Measurements from ENCODE around the gene RALGPS2. TPM values are rescaled to one million over a fixed set of nuclear protein-coding genes. Genes with fewer than 3 reads are reported as not detected.
"Not testable (repeated sequence)": the region's sequence is repeated elsewhere in the genome, so short reads cannot be mapped to it uniquely, and the experiment has no call there.

RALGPS2 gene
- total RNA-seq, 1 experiment from 2014 or later: 21.4 TPM

DNA sequence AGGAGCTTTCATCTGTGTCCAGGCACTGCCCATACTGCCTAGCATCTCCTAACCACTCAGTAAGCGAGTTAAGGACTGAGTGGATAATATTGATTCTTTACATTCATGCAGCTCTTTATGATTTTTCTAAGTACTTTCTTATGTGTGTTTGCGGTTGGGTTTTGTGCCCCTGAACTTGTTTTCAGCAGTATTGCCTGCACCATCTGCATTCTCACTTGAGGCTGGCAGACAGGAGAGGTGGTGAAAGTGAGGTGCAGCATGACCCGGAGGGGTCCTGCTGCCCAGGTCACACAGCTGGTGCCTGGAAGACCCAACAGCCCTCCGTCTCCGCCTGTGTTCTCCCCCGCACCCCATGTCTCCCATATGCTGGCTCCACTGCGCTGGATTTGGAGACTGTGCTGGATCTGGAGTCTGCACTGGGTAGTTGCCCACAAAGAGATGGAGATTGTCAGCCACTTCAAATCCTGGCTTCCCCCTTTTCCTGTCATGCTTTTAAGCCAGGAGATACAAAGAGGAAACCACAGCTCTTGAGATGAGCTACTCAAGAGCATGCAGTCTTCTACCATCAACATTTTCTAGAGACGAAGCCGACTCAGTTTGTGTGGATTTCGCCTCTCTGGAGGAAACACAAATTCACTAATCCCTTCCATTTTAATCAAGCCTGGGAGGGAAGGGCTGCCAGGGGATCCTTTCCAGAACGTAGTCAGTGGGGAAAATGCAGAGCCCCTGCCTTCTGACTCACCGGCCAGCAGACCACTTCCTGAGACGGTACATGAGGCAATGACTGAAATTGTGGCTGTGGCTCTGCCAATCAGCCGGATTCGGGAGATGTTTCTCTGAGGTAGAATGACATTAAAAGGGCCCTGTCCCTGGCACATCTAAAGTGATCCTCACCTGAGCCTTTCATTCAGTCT, 217.5 kb downstream of the RALGPS2 start:
- Histone ChIP-seq H3K27me3 (replicated peaks) (no peaks in the 10 kb centered on the region), H3K9me3 (replicated peaks) (no peaks in the 10 kb centered on the region), H3K4me3 (no peak overlapping the region), H3K27ac (no peak overlapping the region), H3K36me3 (no peaks in the 10 kb centered on the region), H3K4me1 (replicated peaks) (peaks cover 5% of the 10 kb centered on the region; the same call in 1 of the 2 replicates)
- peak in 1 of 2 experiments; percentile 7 for DNase-seq (ENCODE audit: low read depth in 1 of 2, low spot score in 2 of 2)

DNA sequence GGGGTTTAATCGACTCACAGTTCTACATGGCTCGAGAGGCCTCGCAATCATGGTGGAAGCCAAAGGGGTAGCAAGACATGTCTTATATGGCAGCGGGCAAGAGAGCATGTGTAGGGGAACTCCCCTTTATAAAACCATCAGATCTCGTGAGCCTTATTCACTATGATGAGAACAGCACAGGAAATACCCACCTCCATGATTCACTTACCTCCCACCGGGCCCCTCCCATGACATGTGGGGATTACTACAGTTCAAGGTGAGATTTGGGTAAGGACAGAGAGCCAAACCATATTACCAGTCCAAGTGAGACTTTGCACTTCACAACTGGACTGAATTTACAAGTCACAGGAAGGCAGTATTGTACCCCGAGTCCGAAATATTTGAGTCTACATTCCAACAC, 219.7 kb downstream of the RALGPS2 start:
- DNase-seq (ENCODE audit: low read depth in 1 of 2, low spot score in 2 of 2): no peak
- Histone ChIP-seq H3K4me1 (replicated peaks) (peaks cover 5% of the 10 kb centered on the region; the same call in 1 of the 2 replicates), H3K36me3 (no peaks in the 10 kb centered on the region), H3K9me3 (replicated peaks) (no peaks in the 10 kb centered on the region), H3K27ac (no peak overlapping the region), H3K4me3 (no peak overlapping the region), H3K27me3 (replicated peaks) (no peaks in the 10 kb centered on the region)

DNA sequence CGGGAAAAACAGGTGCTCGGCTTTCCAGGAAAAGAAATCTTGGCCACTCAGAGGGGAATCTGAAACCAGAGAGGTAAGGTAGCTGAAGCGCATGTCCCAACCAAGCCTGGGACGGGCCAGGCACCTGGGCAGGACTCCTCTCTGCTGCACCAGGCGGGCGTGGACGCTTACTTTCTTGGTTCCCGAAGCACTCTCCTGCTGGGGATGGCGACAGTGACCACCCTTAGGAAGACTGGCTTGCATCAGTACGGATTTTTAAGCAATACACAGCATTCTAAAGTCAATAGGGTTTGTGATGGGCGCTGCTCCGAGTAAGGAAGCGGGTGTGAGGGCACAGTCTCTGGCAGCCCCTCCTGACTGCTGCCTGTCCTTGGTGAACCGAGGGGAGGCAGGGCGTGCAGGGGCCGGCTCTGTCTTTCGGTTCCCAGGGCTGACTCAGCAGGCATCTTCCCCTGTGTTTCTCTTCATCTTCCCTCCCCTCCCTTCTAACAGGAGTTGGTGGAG, 220.8 kb downstream of the RALGPS2 start:
- no peak for DNase-seq (ENCODE audit: low read depth in 1 of 2, low spot score in 2 of 2)
- Histone ChIP-seq H3K9me3 (replicated peaks) (no peaks in the 10 kb centered on the region), H3K27me3 (replicated peaks) (no peaks in the 10 kb centered on the region), H3K27ac (no peak overlapping the region), H3K4me1 (replicated peaks) (peaks cover 5% of the 10 kb centered on the region; the same call in 1 of the 2 replicates), H3K4me3 (no peak overlapping the region), H3K36me3 (no peaks in the 10 kb centered on the region)

DNA sequence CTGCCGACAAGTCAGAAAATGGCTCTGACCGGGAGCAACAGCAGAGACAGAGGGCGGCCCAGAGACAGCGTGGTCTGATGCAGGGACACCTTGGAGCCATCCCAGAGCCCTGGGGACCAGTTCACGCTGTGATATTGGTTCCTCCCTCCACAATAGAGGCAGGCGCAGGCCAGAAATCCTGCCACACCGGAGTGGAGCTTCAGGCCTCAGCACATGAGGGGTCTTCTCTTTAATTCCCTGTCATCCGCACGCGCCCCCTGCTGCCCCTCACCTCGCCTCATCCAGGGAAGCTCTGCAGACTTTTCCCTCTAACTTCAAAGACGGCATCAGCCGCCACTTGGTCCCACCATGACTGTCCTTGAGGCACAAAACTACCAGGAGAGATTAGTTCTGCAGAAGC, 221.4 kb downstream of the RALGPS2 start:
- Histone ChIP-seq H3K36me3 (no peaks in the 10 kb centered on the region), H3K4me1 (replicated peaks) (peaks cover 5% of the 10 kb centered on the region; the same call in 1 of the 2 replicates), H3K4me3 (no peak overlapping the region), H3K9me3 (replicated peaks) (no peaks in the 10 kb centered on the region), H3K27ac (no peak overlapping the region), H3K27me3 (replicated peaks) (no peaks in the 10 kb centered on the region)
- DNase-seq (ENCODE audit: low read depth in 1 of 2, low spot score in 2 of 2): no peak

DNA sequence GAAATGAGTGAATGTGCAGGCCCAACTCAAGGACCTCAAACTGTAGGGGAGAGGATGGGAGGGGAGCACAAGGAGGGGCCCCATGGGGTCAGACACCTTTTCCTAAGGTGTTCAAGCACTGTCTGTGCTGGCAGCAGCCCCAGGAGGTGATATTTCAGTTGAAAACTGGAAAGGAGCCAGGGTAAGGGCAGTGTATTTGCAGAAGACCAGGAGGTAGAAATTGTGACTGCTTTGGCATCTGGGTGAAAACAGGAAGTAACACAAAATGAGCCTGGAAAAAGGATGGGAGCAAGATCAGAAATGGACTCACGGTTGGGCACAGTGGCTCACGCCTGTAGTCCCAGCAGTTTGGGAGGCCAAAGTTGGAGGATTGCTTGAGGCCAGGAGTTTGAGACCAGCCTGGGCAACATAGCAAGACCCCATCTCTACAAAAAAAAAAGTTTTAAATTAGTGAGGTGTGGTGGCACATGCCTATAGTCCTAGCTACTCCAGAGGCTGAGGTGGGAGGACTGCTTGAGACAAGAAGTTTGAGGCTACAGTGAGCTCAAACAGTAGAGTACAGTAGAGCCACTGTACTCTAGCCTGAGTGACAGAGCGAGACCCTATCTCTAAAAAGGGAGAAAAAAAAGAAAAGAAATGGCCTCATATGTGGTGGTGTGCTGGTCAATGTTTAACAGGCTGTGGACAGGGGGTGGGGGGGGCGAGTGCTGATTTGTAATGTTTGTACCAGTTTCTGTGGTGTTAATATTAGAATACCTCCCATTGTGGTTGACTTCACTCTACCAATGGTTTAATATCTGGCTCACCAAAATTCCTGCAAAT, 222.0 kb downstream of the RALGPS2 start:
- no peaks in the 10 kb centered on the region for H3K9me3 ChIP-seq (replicated peaks)
- no peak overlapping the region for H3K27ac ChIP-seq
- DNase-seq (ENCODE audit: low read depth in 1 of 2, low spot score in 2 of 2): no peak
- peaks cover 5% of the 10 kb centered on the region; the same call in 1 of the 2 replicates for H3K4me1 ChIP-seq (replicated peaks)
- H3K27me3 ChIP-seq (replicated peaks): no peaks in the 10 kb centered on the region
- no peaks in the 10 kb centered on the region for H3K36me3 ChIP-seq
- H3K4me3 ChIP-seq: no peak overlapping the region

DNA sequence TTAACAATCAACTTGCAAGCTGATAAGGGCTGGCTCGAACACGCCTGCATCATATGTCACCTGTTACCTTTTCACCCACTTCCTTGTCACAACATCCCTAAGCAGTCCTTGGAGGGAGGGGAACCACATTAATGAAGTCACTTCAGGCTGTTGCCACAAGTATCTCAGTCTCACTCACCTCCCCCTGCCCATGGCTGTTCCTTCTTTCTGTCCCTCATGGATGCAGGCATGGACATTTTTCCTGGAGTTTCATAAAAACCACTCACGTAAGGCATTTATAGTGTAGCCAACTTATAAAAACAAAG, 222.6 kb downstream of the RALGPS2 start:
- Histone ChIP-seq H3K36me3 (no peaks in the 10 kb centered on the region), H3K4me3 (no peak overlapping the region), H3K27ac (no peak overlapping the region), H3K4me1 (replicated peaks) (peaks cover 4% of the 10 kb centered on the region; the same call in 1 of the 2 replicates), H3K27me3 (replicated peaks) (no peaks in the 10 kb centered on the region), H3K9me3 (replicated peaks) (no peaks in the 10 kb centered on the region)
- no peak for DNase-seq (ENCODE audit: low read depth in 1 of 2, low spot score in 2 of 2)

DNA sequence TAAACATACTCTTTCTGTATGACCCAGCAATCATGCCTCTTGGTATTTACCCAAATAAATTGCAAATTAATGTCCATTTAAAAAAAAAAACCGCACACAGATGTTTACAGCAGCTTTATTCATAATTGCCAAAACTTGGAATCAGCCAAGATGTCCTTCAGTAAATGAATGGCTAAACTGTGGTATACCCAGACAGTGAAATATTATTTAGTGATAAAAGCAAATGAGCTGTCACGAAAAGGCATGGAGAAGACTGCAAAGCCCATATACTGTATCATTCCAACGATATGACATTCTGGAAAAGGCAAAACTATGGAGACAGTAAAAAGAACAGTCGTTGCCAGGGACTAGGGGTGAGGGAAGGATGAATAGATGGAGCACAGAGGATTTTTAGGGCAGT, 223.6 kb downstream of the RALGPS2 start:
- Histone ChIP-seq H3K27ac (no peak overlapping the region), H3K36me3 (no peaks in the 10 kb centered on the region), H3K9me3 (replicated peaks) (no peaks in the 10 kb centered on the region), H3K4me3 (no peak overlapping the region), H3K27me3 (replicated peaks) (no peaks in the 10 kb centered on the region), H3K4me1 (replicated peaks) (no peaks in the 10 kb centered on the region)
- no peak for DNase-seq (ENCODE audit: low read depth in 1 of 2, low spot score in 2 of 2)

DNA sequence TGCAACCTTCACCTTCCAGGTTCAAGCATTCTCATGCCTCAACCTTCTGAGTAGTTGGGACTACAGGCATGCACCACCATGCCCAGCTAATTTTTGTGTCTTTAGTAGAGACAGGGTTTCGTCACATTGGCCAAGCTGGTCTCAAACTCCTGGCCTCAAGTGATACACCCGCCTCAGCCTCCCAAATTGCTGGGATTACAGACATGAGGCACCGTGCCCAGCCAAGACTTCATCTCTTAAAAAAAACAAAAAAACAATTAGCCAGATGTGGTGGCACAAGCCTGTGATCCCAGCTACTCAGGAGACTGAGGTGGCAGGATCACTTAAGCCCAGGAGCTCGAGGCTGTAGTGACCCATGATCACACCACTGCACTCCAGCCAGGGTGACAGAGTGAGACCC, 224.8 kb downstream of the RALGPS2 start:
- H3K27ac ChIP-seq; H3K4me3 ChIP-seq; DNase-seq (ENCODE audit: low read depth in 1 of 2, low spot score in 2 of 2); H3K27me3 ChIP-seq (replicated peaks); H3K9me3 ChIP-seq (replicated peaks); H3K4me1 ChIP-seq (replicated peaks); H3K36me3 ChIP-seq: not testable (repeated sequence)

DNA sequence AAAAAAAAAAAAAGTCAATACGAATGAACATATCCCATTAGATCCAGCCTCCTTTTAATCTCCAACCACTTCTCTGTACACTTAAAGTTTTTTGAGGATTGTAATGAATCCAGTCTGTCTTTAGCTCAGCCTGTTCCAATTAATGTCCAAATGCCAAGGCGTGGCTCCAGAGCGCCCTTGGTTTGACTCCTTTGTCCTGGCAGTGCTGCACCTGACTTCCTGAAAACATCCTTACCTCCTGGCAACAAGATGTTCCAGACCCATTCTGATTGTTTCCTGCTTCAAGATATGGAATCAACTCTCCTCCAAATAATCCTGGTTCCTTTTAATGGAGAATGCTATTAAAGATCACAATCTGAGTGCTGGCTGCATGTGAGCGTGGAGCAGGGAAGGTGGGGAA, 226.6 kb downstream of the RALGPS2 start:
- H3K4me1 ChIP-seq (replicated peaks): no peaks in the 10 kb centered on the region
- no peak for DNase-seq (ENCODE audit: low read depth in 1 of 2, low spot score in 2 of 2)
- H3K4me3 ChIP-seq: no peak overlapping the region
- no peaks in the 10 kb centered on the region for H3K9me3 ChIP-seq (replicated peaks)
- no peaks in the 10 kb centered on the region for H3K36me3 ChIP-seq
- no peaks in the 10 kb centered on the region for H3K27me3 ChIP-seq (replicated peaks)
- no peak overlapping the region for H3K27ac ChIP-seq

DNA sequence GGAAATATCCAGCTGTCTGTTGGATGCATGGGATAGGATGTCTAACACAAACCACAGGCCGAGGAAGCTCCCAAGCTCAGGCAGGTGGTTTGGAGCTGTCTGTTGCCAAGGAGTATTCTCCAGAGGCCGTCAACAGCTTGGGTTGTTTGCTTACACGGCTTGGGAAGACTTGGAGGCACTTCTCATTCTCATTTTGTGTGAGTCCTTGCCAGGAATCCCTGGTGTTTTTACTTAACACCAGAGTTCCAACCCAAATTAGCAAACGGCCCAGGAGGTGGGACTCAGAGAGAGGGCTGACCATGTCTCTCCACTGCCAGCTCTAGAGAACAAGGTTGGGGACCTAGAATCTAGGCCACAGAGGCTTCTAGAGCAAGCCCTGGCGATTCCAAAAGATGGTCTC, 228.0 kb downstream of the RALGPS2 start:
- Histone ChIP-seq H3K27me3 (replicated peaks) (no peaks in the 10 kb centered on the region), H3K27ac (no peak overlapping the region), H3K4me3 (no peak overlapping the region), H3K4me1 (replicated peaks) (no peaks in the 10 kb centered on the region), H3K9me3 (replicated peaks) (no peaks in the 10 kb centered on the region), H3K36me3 (no peaks in the 10 kb centered on the region)
- DNase-seq (ENCODE audit: low read depth in 1 of 2, low spot score in 2 of 2): no peak

DNA sequence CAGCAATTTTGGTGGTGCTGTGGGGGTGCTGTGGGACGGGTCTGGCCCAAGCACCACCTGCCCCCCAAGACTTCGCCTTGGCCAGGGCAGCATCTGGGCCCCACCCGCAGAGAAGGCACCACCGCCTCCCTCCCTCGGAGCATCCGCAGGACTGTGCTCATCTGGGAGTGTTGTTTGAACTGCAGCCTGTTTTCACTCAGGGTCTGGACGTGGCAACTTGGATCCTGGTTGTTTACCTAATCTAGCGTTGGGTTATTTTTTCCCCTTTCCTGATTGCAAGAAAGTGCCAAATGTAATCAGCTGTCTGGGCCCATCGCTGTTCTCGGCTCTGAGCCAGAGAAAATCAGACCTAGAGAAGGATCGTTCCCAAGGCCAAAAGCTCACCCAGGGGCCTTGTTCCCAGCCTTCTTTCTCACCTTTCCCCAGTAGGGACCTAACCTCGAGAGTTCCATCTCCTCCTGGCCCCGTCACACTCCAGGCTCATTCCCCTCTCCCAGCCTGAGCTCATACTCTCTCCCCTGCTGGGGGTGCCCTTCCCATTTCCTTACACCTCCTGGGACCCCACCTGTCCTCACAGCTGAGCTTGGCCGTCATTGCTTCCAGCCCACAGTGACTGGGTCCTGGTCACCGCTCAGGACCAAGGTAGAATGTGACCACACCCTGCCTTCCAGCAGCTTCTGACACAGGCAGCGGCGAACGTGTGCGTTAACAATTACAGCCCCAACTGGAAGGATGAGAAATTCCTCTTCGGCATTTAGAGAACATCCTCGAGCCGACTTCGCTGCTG, 228.7 kb downstream of the RALGPS2 start:
- DNase-seq (ENCODE audit: low read depth in 1 of 2, low spot score in 2 of 2): no peak
- Histone ChIP-seq H3K27ac (no peak overlapping the region), H3K4me3 (no peak overlapping the region)

DNA sequence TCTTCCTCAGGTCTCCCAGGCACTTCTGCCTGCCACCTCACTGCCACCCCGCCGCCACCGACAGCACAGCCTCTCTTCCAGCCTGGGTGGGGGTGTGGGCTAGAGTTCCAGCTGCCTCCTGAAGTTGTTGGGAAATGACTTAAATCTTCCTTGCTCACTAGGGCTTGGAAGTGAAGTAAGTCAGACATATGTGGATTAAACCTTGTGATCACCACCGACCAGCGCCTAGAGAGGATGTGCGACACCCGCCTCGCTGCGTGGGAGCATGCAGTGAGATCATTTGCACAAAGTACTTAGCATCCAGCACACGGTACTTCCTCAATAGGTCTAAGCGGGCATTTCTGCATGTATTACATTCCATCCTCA, 229.3 kb downstream of the RALGPS2 start:
- DNase-seq (ENCODE audit: low read depth in 1 of 2, low spot score in 2 of 2): no peak
- Histone ChIP-seq H3K36me3 (no peaks in the 10 kb centered on the region), H3K4me1 (replicated peaks) (no peaks in the 10 kb centered on the region), H3K27ac (no peak overlapping the region), H3K9me3 (replicated peaks) (no peaks in the 10 kb centered on the region), H3K4me3 (no peak overlapping the region), H3K27me3 (replicated peaks) (no peaks in the 10 kb centered on the region)

More for the DNA sequence above, 228.7 kb downstream of the RALGPS2 start:
- Histone ChIP-seq H3K9me3 (replicated peaks) (no peaks in the 10 kb centered on the region), H3K36me3 (no peaks in the 10 kb centered on the region), H3K27me3 (replicated peaks) (no peaks in the 10 kb centered on the region), H3K4me1 (replicated peaks) (no peaks in the 10 kb centered on the region)

DNA sequence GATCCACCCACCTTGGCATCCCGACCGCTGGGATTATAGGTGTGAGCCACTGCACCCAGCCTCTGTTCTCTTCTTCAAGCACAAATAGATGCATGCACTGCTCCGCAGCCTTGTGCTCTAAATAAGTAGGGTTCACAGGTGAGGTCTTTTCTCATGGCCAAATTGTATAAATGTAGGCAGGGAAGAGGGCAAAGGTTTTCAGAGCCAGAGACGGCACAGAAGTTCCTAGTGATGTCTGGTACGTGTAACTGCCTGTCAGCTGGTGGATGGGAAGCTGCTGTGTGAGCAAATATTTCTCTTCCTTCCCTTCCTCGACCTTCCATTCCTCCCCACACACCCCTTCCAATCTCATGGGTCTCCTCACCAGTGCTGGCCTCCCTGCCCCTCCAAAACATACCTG, 229.9 kb downstream of the RALGPS2 start:
- Histone ChIP-seq H3K9me3 (replicated peaks) (no peaks in the 10 kb centered on the region), H3K27ac (no peak overlapping the region), H3K27me3 (replicated peaks) (no peaks in the 10 kb centered on the region), H3K36me3 (no peaks in the 10 kb centered on the region), H3K4me1 (replicated peaks) (no peaks in the 10 kb centered on the region), H3K4me3 (no peak overlapping the region)
- DNase-seq (ENCODE audit: low read depth in 1 of 2, low spot score in 2 of 2): no peak
